ENCODE measurements around the gene LAMA1. TPM values are rescaled to one million over a fixed set of nuclear protein-coding genes. Genes with fewer than 3 reads are reported as not detected.
A peak's percentile ranks its signal among the peaks of the same experiment; 100 is the strongest.

LAMA1 gene
- total RNA-seq, 1 donor from 2014 or later: not detected

- no peaks in the 10 kb centered on the region for H3K36me3 Mint-ChIP-seq (ENCODE audit: low read depth)
- no peak overlapping the region for H3K4me3 Mint-ChIP-seq
- H3K9me3 Mint-ChIP-seq: peaks cover 4% of the 10 kb centered on the region
- peak overlapping the region; percentile 85 for H3K27ac Mint-ChIP-seq
- no peaks in the 10 kb centered on the region for H3K27me3 Mint-ChIP-seq (ENCODE audit: insufficient read depth)
- intact Hi-C loops (cut with micrococcal nuclease): no loop called here
- no peaks in the 10 kb centered on the region for H3K4me1 Mint-ChIP-seq (ENCODE audit: low read depth)
- DNase-seq (ENCODE audit: low spot score): no peak
Measured at GRCh38 chr18:6920099-6920955, 197.3 kb downstream of the LAMA1 start.

- H3K4me1 Mint-ChIP-seq (ENCODE audit: low read depth): no peaks in the 10 kb centered on the region
- peaks cover 4% of the 10 kb centered on the region for H3K9me3 Mint-ChIP-seq
- intact Hi-C loops (cut with micrococcal nuclease): loop anchor here (10.0 kb wide), 1 partner anchor 648 kb away; the partner anchor contains the start of gene PTPRM
- no peaks in the 10 kb centered on the region for H3K36me3 Mint-ChIP-seq (ENCODE audit: low read depth)
- H3K4me3 Mint-ChIP-seq: no peak overlapping the region
- no peak overlapping the region for H3K27ac Mint-ChIP-seq
- no peak for DNase-seq (ENCODE audit: low spot score)
- H3K27me3 Mint-ChIP-seq (ENCODE audit: insufficient read depth): no peaks in the 10 kb centered on the region
Measured at GRCh38 chr18:6917072-6917471, 200.5 kb downstream of the LAMA1 start.

GRCh38 chr18:6901286-6901926, 216.2 kb downstream of the LAMA1 start:
- Mint-ChIP-seq H3K4me3 (no peak overlapping the region), H3K4me1 (ENCODE audit: low read depth) (no peaks in the 10 kb centered on the region), H3K27ac (no peak overlapping the region), H3K36me3 (ENCODE audit: low read depth) (no peaks in the 10 kb centered on the region), H3K27me3 (ENCODE audit: insufficient read depth) (peaks cover 2% of the 10 kb centered on the region), H3K9me3 (peaks cover 18% of the 10 kb centered on the region)
- no peak for DNase-seq (ENCODE audit: low spot score)
- intact Hi-C loops (cut with micrococcal nuclease): no loop called here

GRCh38 chr18:6891788-6892187, 225.8 kb downstream of the LAMA1 start:
- Mint-ChIP-seq H3K4me1 (ENCODE audit: low read depth) (no peaks in the 10 kb centered on the region), H3K27ac (no peak overlapping the region), H3K9me3 (no peaks in the 10 kb centered on the region), H3K4me3 (no peak overlapping the region), H3K36me3 (ENCODE audit: low read depth) (no peaks in the 10 kb centered on the region), H3K27me3 (ENCODE audit: insufficient read depth) (no peaks in the 10 kb centered on the region)
- no peak for DNase-seq (ENCODE audit: low spot score)
- intact Hi-C loops (cut with micrococcal nuclease): no loop called here

Other genes starting within 250 kb of the LAMA1 start
- gene LRRC30, start 113.3 kb upstream of the LAMA1 start, total RNA-seq: not detected in 2 replicates